ENCODE data around the gene FOXL3. TPM values are rescaled to one million over a fixed set of nuclear protein-coding genes. Genes with fewer than 3 reads are reported as not detected.

Gene FOXL3
- total RNA-seq, 1 experiment from 2014 or later, result not detected

DNA sequence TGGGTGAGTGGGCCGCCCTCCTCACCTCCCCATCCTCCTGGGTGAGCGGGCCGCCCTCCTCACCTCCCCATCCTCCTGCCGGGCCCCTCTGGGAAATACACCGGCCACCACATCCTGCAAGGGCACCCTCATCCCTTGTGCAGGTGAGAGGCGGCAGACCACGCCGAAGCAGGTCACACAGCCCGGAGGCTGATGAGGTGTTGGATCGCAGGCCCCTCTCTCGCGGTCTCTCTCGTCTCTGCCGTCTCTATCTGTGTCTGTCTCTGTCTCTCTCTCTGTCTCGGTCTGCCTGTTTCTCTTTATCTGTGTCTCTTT, 30.8 kb upstream of the FOXL3 start:
- peaks cover 31% of the 10 kb centered on the region for H3K9me3 Mint-ChIP-seq (ENCODE audit: low read depth, unreplicated experiment)
- CTCF ChIA-PET, result no interaction called here
- H3K27me3 Mint-ChIP-seq (ENCODE audit: unreplicated experiment), result peaks cover 23% of the 10 kb centered on the region

DNA sequence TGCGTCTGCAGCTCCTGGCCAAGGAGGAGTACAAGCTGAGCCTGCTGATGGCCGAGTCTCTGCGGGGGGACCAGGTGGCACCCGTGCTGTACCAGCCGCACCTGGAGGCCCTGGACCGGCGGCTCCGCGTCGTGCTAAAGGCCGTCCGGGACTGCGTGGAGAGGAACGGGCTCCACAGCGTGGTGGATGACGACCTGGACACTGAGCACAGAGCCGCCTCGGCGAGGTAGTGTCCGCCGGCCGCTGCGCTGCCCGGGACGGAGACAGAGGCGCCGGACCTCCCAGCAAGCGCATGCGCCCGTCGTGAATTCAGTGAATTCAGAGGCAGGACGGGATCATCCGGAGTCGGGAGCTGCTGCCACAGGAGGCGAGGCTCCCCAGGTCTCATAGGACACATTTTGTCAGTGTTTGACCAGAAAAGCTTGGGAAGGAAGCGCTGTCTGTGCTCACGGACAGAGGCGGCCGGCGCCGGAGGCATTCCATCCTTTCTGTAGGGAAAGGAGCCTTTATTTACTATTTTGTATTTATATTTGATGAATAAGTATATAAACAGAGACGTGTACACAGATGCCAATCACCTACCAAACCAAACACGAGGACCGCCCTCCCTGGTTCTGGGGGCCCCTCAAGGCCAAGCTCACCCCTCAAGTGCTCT, 30.1 kb upstream of the FOXL3 start:
- no peak for DNase-seq
- no peak overlapping the region for H3K4me3 Mint-ChIP-seq (ENCODE audit: low read depth, unreplicated experiment)
- peaks cover 23% of the 10 kb centered on the region for H3K36me3 Mint-ChIP-seq (ENCODE audit: insufficient read depth, unreplicated experiment)
- no TSS peak for BruUV-seq (replicated peaks)
- TF ChIP-seq, protein P1, sequence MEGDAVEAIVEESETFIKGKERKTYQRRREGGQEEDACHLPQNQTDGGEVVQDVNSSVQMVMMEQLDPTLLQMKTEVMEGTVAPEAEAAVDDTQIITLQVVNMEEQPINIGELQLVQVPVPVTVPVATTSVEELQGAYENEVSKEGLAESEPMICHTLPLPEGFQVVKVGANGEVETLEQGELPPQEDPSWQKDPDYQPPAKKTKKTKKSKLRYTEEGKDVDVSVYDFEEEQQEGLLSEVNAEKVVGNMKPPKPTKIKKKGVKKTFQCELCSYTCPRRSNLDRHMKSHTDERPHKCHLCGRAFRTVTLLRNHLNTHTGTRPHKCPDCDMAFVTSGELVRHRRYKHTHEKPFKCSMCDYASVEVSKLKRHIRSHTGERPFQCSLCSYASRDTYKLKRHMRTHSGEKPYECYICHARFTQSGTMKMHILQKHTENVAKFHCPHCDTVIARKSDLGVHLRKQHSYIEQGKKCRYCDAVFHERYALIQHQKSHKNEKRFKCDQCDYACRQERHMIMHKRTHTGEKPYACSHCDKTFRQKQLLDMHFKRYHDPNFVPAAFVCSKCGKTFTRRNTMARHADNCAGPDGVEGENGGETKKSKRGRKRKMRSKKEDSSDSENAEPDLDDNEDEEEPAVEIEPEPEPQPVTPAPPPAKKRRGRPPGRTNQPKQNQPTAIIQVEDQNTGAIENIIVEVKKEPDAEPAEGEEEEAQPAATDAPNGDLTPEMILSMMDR (IDR thresholded peaks at IDR 0.05; ENCODE audit: unreplicated experiment), result no peak
- peaks cover 30% of the 10 kb centered on the region for H3K27me3 Mint-ChIP-seq (ENCODE audit: unreplicated experiment)
- CTCF ChIA-PET, result no interaction called here
- H3K9me3 Mint-ChIP-seq (ENCODE audit: low read depth, unreplicated experiment), result peaks cover 29% of the 10 kb centered on the region
- no peak overlapping the region for H3K27ac Mint-ChIP-seq (ENCODE audit: unreplicated experiment)
- peaks cover 20% of the 10 kb centered on the region for H3K4me1 Mint-ChIP-seq (ENCODE audit: low read depth, unreplicated experiment)
- intact Hi-C loops (cut with micrococcal nuclease; ENCODE audit: unreplicated experiment), result no loop called here

More for the DNA sequence above, 30.8 kb upstream of the FOXL3 start:
- TF ChIP-seq, protein P1 (IDR thresholded peaks at IDR 0.05; ENCODE audit: unreplicated experiment), result no peak
- Mint-ChIP-seq H3K4me1 (ENCODE audit: low read depth, unreplicated experiment) (peaks cover 13% of the 10 kb centered on the region), H3K27ac (ENCODE audit: unreplicated experiment) (no peak overlapping the region), H3K36me3 (ENCODE audit: insufficient read depth, unreplicated experiment) (peaks cover 24% of the 10 kb centered on the region), H3K4me3 (ENCODE audit: low read depth, unreplicated experiment) (no peak overlapping the region)
- intact Hi-C loops (cut with micrococcal nuclease; ENCODE audit: unreplicated experiment), result no loop called here
- no TSS peak for BruUV-seq (replicated peaks)
- DNase-seq, result no peak

DNA sequence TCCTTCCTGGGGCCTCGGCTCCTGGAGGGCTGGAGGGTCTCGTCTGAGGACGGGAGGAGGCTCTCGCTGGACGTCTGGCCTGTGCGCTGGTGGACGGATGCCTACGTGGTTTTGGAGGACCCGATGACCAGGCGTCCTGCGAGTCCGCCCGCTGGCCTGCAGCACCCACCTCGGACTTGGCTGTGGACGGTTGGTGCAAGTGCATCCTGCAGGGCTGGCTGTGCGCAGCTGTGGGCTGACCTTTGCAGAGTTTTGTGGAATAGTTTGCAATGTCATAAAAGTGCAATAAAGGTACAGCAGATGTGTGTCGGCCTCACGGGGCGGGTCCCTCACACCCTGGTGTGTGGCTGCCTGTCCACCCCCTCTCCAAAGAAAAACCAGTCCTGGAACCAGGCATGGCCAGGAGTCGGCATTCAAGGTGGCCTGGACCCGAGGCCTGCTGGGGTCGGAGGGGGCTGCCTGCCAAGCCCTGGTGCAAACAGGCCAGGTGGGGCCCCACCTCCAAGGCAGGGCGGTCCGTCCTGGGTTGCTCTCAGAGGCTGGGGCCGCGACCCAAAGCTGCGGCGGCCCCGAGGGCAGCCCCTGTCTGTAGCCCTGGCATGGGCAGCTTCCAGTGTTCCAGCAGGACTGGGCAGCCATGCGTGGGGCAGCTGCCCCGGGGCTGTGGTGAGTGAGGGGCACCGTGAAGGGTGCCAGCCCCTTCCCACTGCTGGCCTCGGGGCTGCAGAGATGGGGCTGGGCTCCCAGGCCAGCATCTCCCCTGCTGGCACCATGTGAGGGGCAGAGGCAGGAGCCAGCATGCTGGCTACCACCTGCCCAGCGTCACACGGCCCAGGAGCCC, 29.3 kb upstream of the FOXL3 start:
- H3K27ac Mint-ChIP-seq (ENCODE audit: unreplicated experiment), result no peak overlapping the region
- DNase-seq, result no peak
- H3K4me1 Mint-ChIP-seq (ENCODE audit: low read depth, unreplicated experiment), result peaks cover 23% of the 10 kb centered on the region
- no TSS peak for BruUV-seq (replicated peaks)
- TF ChIP-seq, protein P1 (IDR thresholded peaks at IDR 0.05; ENCODE audit: unreplicated experiment), result no peak
- H3K36me3 Mint-ChIP-seq (ENCODE audit: insufficient read depth, unreplicated experiment), result peaks cover 23% of the 10 kb centered on the region
- H3K9me3 Mint-ChIP-seq (ENCODE audit: low read depth, unreplicated experiment), result peaks cover 25% of the 10 kb centered on the region
- no peak overlapping the region for H3K4me3 Mint-ChIP-seq (ENCODE audit: low read depth, unreplicated experiment)
- CTCF ChIA-PET, result no interaction called here
- intact Hi-C loops (cut with micrococcal nuclease; ENCODE audit: unreplicated experiment), result no loop called here
- H3K27me3 Mint-ChIP-seq (ENCODE audit: unreplicated experiment), result peaks cover 38% of the 10 kb centered on the region

DNA sequence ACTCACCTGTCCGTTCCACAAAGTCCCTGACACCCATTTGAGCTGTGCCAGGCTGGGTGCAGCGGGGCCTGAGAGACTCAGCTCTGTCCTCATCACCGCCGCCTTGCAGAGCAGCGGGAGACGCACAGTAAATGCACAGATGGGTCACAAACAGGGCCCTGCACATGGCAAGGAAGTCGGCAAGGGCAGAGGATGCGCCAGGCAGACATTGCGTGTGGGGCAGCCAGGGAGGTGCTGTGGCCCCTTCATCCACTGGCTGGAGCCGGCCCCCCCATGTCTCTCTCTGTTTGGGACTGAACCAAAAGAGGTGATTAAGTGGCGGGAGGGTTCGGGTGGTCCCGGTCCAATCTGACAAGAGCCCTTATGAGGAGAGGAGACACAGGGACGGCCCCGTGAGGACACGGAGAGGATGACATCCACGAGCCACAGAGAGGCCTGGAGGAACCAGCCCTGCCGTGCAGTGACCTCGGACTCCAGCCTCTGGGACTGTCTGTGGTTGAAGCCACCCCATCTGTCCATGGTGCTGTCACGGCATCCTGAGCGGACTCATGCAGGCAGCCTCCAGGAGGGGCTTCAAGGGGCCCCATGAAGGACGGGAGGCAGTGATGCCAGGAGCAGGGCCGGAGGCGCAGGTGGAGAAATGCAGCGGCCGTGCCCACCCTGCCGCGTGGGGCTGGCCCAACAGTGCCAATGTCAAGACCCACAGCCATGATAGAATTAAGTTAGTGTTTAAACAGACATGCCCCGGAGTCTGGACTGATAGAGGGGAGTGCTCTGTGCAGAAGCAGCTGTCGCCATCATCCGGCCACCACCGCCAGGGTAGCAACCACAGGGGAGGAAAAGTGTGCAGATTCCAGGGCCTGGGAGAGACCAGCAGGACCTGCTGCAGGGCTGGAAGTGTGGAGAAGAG, 28.4 kb upstream of the FOXL3 start:
- Mint-ChIP-seq H3K27ac (ENCODE audit: unreplicated experiment) (peak overlapping the region; percentile 76), H3K9me3 (ENCODE audit: low read depth, unreplicated experiment) (peaks cover 23% of the 10 kb centered on the region), H3K4me3 (ENCODE audit: low read depth, unreplicated experiment) (no peak overlapping the region), H3K4me1 (ENCODE audit: low read depth, unreplicated experiment) (peaks cover 23% of the 10 kb centered on the region), H3K36me3 (ENCODE audit: insufficient read depth, unreplicated experiment) (peaks cover 23% of the 10 kb centered on the region), H3K27me3 (ENCODE audit: unreplicated experiment) (peaks cover 43% of the 10 kb centered on the region)
- intact Hi-C loops (cut with micrococcal nuclease; ENCODE audit: unreplicated experiment), result no loop called here
- TF ChIP-seq, protein P1 (IDR thresholded peaks at IDR 0.05; ENCODE audit: unreplicated experiment), result no peak
- BruUV-seq (replicated peaks), result no TSS peak
- DNase-seq, result no peak
- CTCF ChIA-PET, result no interaction called here

Data from Calu3 (cell line).